PC-9 (cell line): ENCODE measurements around the gene TTLL9. TPM values are rescaled to one million over a fixed set of nuclear protein-coding genes. Genes with fewer than 3 reads are reported as not detected.
A peak's percentile ranks its signal among the peaks of the same experiment; 100 is the strongest.

ENCODE experiments used
- BruUV-seq: library from RNA; stranded (reverse); fragments of 400-500 nt; replicated peaks from 2 replicates; lab custom pipeline; 2021; lab: Mats Ljungman, UMichigan
- CTCF ChIA-PET: fragments of 300-600 bp; sonication (Branson Sonifier 250); formaldehyde crosslinking; loops from one replicate; lab custom pipeline; 2022; ENCODE audit warnings: antibody characterized with exemption; lab: Charles Lee
- POLR2A ChIA-PET: fragments of 300-600 bp; sonication (Branson Sonifier 250); formaldehyde crosslinking; loops from one replicate; lab custom pipeline; 2022; ENCODE audit warnings: antibody characterized with exemption; ENCODE audit not compliant: unreplicated experiment; lab: Charles Lee
- DNase-seq, 2 experiments: peaks; one replicate each; pipeline versions ENCODE4 v3.0.0 to v3.0.0-alpha.2; 2015 to 2022; ENCODE audit warnings: mixed read lengths in 1 of 2
- H2AFZ ChIP-seq: fragments of 200-600 bp; sonication (generic); 2 replicates; pipeline ENCODE4 v1.8.1; 2017; ENCODE audit warnings: antibody characterized with exemption
- H3F3A ChIP-seq: fragments of 200-600 bp; sonication (generic); 2 replicates; pipeline ENCODE4 v1.8.1; 2017; ENCODE audit warnings: antibody characterized with exemption, mild to moderate bottlenecking, low read depth; ENCODE audit not compliant: insufficient read depth
- H3K27ac ChIP-seq: fragments of 200-600 bp; sonication (generic); 2 replicates; pipeline ENCODE4 v1.6.1; 2016; ENCODE audit warnings: mixed run types
- H3K27me3 ChIP-seq: fragments of 200-600 bp; sonication (generic); 2 replicates; pipeline ENCODE4 v1.6.1; 2016; ENCODE audit warnings: low read depth, mixed run types; ENCODE audit not compliant: insufficient read depth
- H3K36me3 ChIP-seq: fragments of 200-600 bp; sonication (generic); 2 replicates; pipeline ENCODE4 v1.6.1; 2016; ENCODE audit warnings: low read depth, mixed run types
- H3K4me1 ChIP-seq: fragments of 200-600 bp; sonication (generic); replicated peaks from 2 replicates; pipeline ENCODE4 v1.6.1; 2016; ENCODE audit warnings: mixed run types; ENCODE audit not compliant: insufficient read depth
- H3K4me2 ChIP-seq: fragments of 200-600 bp; sonication (generic); 2 replicates; pipeline ENCODE4 v1.6.1; 2017; ENCODE audit warnings: mixed run types
- H3K4me3 ChIP-seq: fragments of 200-600 bp; sonication (generic); 2 replicates; pipeline ENCODE4 v1.6.1; 2016; ENCODE audit warnings: mixed run types
- H3K79me2 ChIP-seq: fragments of 200-600 bp; sonication (generic); 2 replicates; pipeline ENCODE4 v1.6.1; 2017; ENCODE audit warnings: low read depth, mixed run types
- H3K9me2 ChIP-seq: fragments of 200-600 bp; sonication (generic); 2 replicates; pipeline ENCODE4 v1.8.1; 2017; ENCODE audit warnings: mild to moderate bottlenecking; ENCODE audit not compliant: insufficient read depth
- H3K9me3 ChIP-seq: fragments of 200-600 bp; sonication (generic); 2 replicates; pipeline ENCODE4 v1.8.1; 2016; ENCODE audit warnings: low read depth; ENCODE audit not compliant: insufficient read depth
- H4K20me1 ChIP-seq: fragments of 200-600 bp; sonication (generic); 2 replicates; pipeline ENCODE4 v1.8.1; 2017; ENCODE audit not compliant: insufficient read depth
- EZH2 ChIP-seq: fragments of 200-600 bp; sonication (generic); IDR thresholded peaks from 2 replicates; pipeline ENCODE4 v1.8.0; 2017; ENCODE audit warnings: antibody characterized with exemption, low read depth
- intact Hi-C: fragments of 100-400 bp; cut with micrococcal nuclease; formaldehyde crosslinking; loops from one replicate; pipeline ENCODE4 v1.10.0; 2022; ENCODE audit not compliant: unreplicated experiment
- total RNA-seq: library from RNA; stranded (reverse); gene quantifications from 2 replicates; pipeline ENCODE4 v1.2.3, GENCODE V29; 2021
- TF ChIP-seq, protein P1 (sequence below): fragments of 200-600 bp; sonication (generic); conservative IDR thresholded peaks from 2 replicates; pipeline ENCODE4 v1.6.1; 2017; ENCODE audit warnings: mixed run types, antibody characterized with exemption, mild to moderate bottlenecking, moderate library complexity

The TTLL9 gene
- total RNA-seq, 1 experiment from 2014 or later: 1.8 TPM

- Histone ChIP-seq H2AFZ (no peak overlapping the region), H3K4me2 (peak overlapping the region; percentile 29), H3F3A (peaks cover 13% of the 10 kb centered on the region; the same call in 1 of the 2 replicates), H3K27ac (no peak overlapping the region), H3K9me2 (no peaks in the 10 kb centered on the region), H4K20me1 (no peaks in the 10 kb centered on the region), H3K4me1 (peaks cover 12% of the 10 kb centered on the region), H3K27me3 (no peaks in the 10 kb centered on the region), H3K4me3 (no peak overlapping the region), H3K36me3 (no peaks in the 10 kb centered on the region), H3K79me2 (no peaks in the 10 kb centered on the region), H3K9me3 (no peaks in the 10 kb centered on the region)
- no TSS peak for BruUV-seq
- no peak for DNase-seq
- ChIA-PET POLR2A (no interaction called here), CTCF (interaction anchor here (0.8 to 1.3 kb wide), 3 partner anchors 11 to 657 kb away, joined by 3 read pairs; no protein-coding TSS in a partner anchor)
- TF ChIP-seq EZH2: no peak
- TF ChIP-seq, protein P1, sequence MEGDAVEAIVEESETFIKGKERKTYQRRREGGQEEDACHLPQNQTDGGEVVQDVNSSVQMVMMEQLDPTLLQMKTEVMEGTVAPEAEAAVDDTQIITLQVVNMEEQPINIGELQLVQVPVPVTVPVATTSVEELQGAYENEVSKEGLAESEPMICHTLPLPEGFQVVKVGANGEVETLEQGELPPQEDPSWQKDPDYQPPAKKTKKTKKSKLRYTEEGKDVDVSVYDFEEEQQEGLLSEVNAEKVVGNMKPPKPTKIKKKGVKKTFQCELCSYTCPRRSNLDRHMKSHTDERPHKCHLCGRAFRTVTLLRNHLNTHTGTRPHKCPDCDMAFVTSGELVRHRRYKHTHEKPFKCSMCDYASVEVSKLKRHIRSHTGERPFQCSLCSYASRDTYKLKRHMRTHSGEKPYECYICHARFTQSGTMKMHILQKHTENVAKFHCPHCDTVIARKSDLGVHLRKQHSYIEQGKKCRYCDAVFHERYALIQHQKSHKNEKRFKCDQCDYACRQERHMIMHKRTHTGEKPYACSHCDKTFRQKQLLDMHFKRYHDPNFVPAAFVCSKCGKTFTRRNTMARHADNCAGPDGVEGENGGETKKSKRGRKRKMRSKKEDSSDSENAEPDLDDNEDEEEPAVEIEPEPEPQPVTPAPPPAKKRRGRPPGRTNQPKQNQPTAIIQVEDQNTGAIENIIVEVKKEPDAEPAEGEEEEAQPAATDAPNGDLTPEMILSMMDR: no peak
- intact Hi-C loops: loop anchor here (5.0 to 10.0 kb wide), 2 partner anchors 268 to 649 kb away; no protein-coding TSS in a partner anchor
These were observed 34.9 kb upstream of the TTLL9 start for GRCh38 chr20:31835554-31835953.

DNA sequence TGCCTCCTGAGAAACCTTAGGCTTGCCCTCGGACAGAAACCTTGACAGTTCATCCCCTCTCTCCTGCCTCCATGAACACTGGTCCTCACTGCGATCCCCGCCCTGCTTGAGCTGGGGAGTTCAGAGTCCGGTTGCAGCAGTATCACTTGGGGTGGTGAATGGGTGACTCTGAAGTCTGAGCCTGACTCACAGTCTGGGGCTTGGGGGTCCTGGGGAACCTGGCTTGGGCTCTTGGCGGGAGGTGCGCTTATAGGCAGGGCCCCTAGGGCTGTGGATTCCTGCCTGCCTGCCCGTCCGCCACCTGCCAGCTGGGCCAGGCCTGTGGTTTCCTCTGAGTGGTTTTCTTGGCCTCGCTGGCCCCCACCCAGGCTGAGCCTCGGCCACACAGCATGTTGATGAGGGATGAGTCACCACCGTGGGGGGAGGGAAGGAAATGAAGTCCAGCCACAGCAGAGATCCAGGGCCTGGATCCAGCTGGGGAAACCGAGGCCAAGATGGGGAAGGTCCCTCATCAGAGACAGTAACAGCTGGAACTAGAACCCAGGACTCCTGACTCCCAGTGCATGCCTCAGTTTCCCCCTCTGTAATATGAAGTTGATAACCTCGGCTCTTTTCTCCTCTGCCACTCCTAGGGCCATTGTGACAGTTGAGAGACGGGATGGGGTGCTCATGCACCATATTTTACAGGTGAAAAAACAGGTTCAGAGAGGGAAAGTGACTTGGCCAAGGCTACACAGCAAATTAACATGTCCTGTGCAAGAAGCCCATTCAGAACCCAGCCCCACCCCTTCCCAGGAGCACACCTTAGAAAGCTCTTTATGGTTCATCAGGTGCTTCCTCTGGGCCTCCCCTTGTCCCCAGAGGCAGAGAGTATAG lies 34.2 kb upstream of the TTLL9 start:
- Histone ChIP-seq H3K27ac (no peak overlapping the region), H3K4me2 (peak overlapping the region; percentile 29), H3F3A (peaks cover 13% of the 10 kb centered on the region; the same call in 1 of the 2 replicates), H3K9me3 (no peaks in the 10 kb centered on the region), H3K27me3 (no peaks in the 10 kb centered on the region), H4K20me1 (no peaks in the 10 kb centered on the region), H3K36me3 (no peaks in the 10 kb centered on the region), H3K4me1 (peaks cover 12% of the 10 kb centered on the region), H3K9me2 (no peaks in the 10 kb centered on the region), H3K4me3 (no peak overlapping the region), H2AFZ (no peak overlapping the region), H3K79me2 (no peaks in the 10 kb centered on the region)
- ChIA-PET POLR2A (interaction anchor here (0.6 to 0.7 kb wide), 3 partner anchors 113 to 686 kb away, joined by 3 to 5 read pairs (median 4); partner anchors contain the start of gene BCL2L1), CTCF (interaction anchor here (0.6 to 1.3 kb wide), 5 partner anchors 10 to 657 kb away, joined by 3 to 8 read pairs (median 3); no protein-coding TSS in a partner anchor)
- DNase-seq: peak; percentile 72 to 94
- BruUV-seq: no TSS peak
- TF ChIP-seq, protein P1: no peak
- TF ChIP-seq EZH2: no peak
- intact Hi-C loops: loop anchor here (1.0 to 10.0 kb wide), 3 partner anchors 116 to 649 kb away; partner anchors contain the start of gene PDRG1

- ChIA-PET CTCF (interaction anchor here (0.6 to 1.3 kb wide), 3 partner anchors 10 to 110 kb away, joined by 3 to 8 read pairs (median 3); no protein-coding TSS in a partner anchor), POLR2A (interaction anchor here (0.5 to 0.6 kb wide), 4 partner anchors 33 to 638 kb away, joined by 3 to 11 read pairs (median 4); partner anchors contain the start of gene BCL2L1)
- Histone ChIP-seq H3K4me1 (peaks cover 16% of the 10 kb centered on the region), H3F3A (peaks cover 13% of the 10 kb centered on the region; the same call in 1 of the 2 replicates), H3K36me3 (no peaks in the 10 kb centered on the region), H3K9me3 (no peaks in the 10 kb centered on the region), H3K27ac (no peak overlapping the region), H2AFZ (no peak overlapping the region), H3K79me2 (no peaks in the 10 kb centered on the region), H3K27me3 (no peaks in the 10 kb centered on the region), H3K4me3 (no peak overlapping the region), H3K4me2 (no peak overlapping the region), H3K9me2 (no peaks in the 10 kb centered on the region), H4K20me1 (no peaks in the 10 kb centered on the region)
- TF ChIP-seq EZH2: no peak
- TF ChIP-seq, protein P1: no peak
- no peak for DNase-seq
- BruUV-seq: no TSS peak
- intact Hi-C loops: loop anchor here (1.0 to 10.0 kb wide), 3 partner anchors 115 to 648 kb away; partner anchors contain the start of gene PDRG1
These were observed 33.4 kb upstream of the TTLL9 start for GRCh38 chr20:31836853-31837608.
